ENCODE data around the gene RNF8.

GRCh38 chr6:37309692-37310091 is 44.1 kb upstream of the RNF8 start:
- TF ChIP-seq CTCF (conservative IDR thresholded peaks at IDR 0.05 in 1 of 2, IDR thresholded peaks at IDR 0.05 in 1 of 2; ENCODE audit: low read depth in 1 of 2, low read length in 2 of 2) (no peak), EZH2 (IDR thresholded peaks at IDR 0.05; ENCODE audit: low read length, missing control alignments) (no peak)

All from fibroblast of lung (primary cell).